Heart left ventricle (tissue), 13 donors: ENCODE results near the gene SS18.

Source experiments
- CTCF ChIP-seq, 12 donors: fragments of 200-600 bp; sonication (generic) in 4 of 12; IDR thresholded peaks; one replicate each; pipeline versions ENCODE4 v1.5.0 to v1.8.0; 2018 to 2022; ENCODE audit warnings: antibody characterized with exemption in 12 of 12, mild to moderate bottlenecking in 5 of 12
- POLR2A ChIP-seq, 2 donors: fragments of 450-650 bp; IDR thresholded peaks; one replicate each; pipeline ENCODE4 v1.6.1; 2017; ENCODE audit warnings: antibody characterized with exemption in 2 of 2, mild to moderate bottlenecking in 2 of 2, moderate library complexity in 2 of 2
- donor health status: ischemic (EF 13 %, LVEDD 7.1; RV severe dilation, severe dysfunction).
- donor health status: DM: no; HTN: yes; CAD: no.
- donor health status: DM: no; HTN: no; CAD: no.
- donor health status: ischemic (EF 25% LVEDD 6.9; RV normal size, moderate dysfunction).
- donor health status: ischemic (EF 25% LVEDD 5.7; RV mildly dilated, moderate dysfunction).
- donor health status: ischemic (EF 35%, LVEDD 5.7; RV mildly dilated, moderate dysfunction).
- donor health status: nonischemic (EF 11% LVEDD 7.7; RV severe dilation, severe dysfunction).
- donor health status: DM: yes; HTN: yes; CAD: no.
- donor health status: PGD.
- donor health status: ischemic (EF 29% LVEDD 5.4; RV normal size, mild dysfunction).
- donor health status: nonischemic (EF 23%, LVEDD 6.1; RV moderate dilation, normal function).

- peak in 1 of 12 donors; percentile 16 for TF ChIP-seq CTCF (IDR thresholded peaks at IDR 0.05)
- no peak for TF ChIP-seq POLR2A (IDR thresholded peaks at IDR 0.05)
Observed at GRCh38 chr18:26017929-26018328, 72.5 kb downstream of the SS18 start.
